Measurements from ENCODE around the gene MPP3.

Gene MPP3

GRCh38 chr17:43832976-43833829 is at the start of gene MPP3 (continued):
- TF ChIP-seq ZFP37 (tag by site-specific recombination; IDR thresholded peaks at IDR 0.05) (no peak), ZNF513 (tag by site-specific recombination; IDR thresholded peaks at IDR 0.05) (no peak), ZNF2 (tag by site-specific recombination; IDR thresholded peaks at IDR 0.05) (no peak; the same call in 1 of the 2 replicates), OSR2 (tag by site-specific recombination; IDR thresholded peaks at IDR 0.05) (no peak), ZNF518A (tag by site-specific recombination; conservative IDR thresholded peaks at IDR 0.05; ENCODE audit: low read depth) (no peak), ZNF768 (tag by site-specific recombination; IDR thresholded peaks at IDR 0.05) (no peak), ZNF16 (tag by site-specific recombination; IDR thresholded peaks at IDR 0.05; ENCODE audit: low read depth) (no peak), TRIM28 (IDR thresholded peaks at IDR 0.05; ENCODE audit: borderline replicate concordance, low read length) (no peak), ZNF148 (tag by site-specific recombination; IDR thresholded peaks at IDR 0.05; ENCODE audit: borderline replicate concordance) (no peak), HOXD13 (CRISPR knock-in tag; IDR thresholded peaks at IDR 0.05; ENCODE audit: borderline replicate concordance) (no peak), SP7 (tag by site-specific recombination; IDR thresholded peaks at IDR 0.05) (no peak; the same call in 1 of the 2 replicates), ZNF473 (tag by site-specific recombination; IDR thresholded peaks at IDR 0.05) (no peak), ZNF585B (tag by site-specific recombination; IDR thresholded peaks at IDR 0.05) (no peak), INSM2 (tag by site-specific recombination; IDR thresholded peaks at IDR 0.05) (no peak), KLF9 (tag by site-specific recombination; IDR thresholded peaks at IDR 0.05; ENCODE audit: low read depth) (peak; percentile 18; the same call in 1 of the 2 replicates), ZNF510 (tag by site-specific recombination; IDR thresholded peaks at IDR 0.05; ENCODE audit: insufficient replicate concordance) (no peak), ZXDB (tag by site-specific recombination; IDR thresholded peaks at IDR 0.05) (no peak), ZNF362 (tag by site-specific recombination; IDR thresholded peaks at IDR 0.05) (no peak), ZNF221 (tag by site-specific recombination; IDR thresholded peaks at IDR 0.05; ENCODE audit: borderline replicate concordance) (no peak), ZNF580 (tag by site-specific recombination; IDR thresholded peaks at IDR 0.05) (no peak), REPIN1 (tag by site-specific recombination; IDR thresholded peaks at IDR 0.05; ENCODE audit: low read depth) (no peak), SALL2 (tag by site-specific recombination; IDR thresholded peaks at IDR 0.05; ENCODE audit: borderline replicate concordance) (no peak), ZNF354C (tag by site-specific recombination; IDR thresholded peaks at IDR 0.05; ENCODE audit: borderline replicate concordance, low read depth) (no peak)
